HG03575 (cell line): ENCODE data around the gene KLRC4.
"Not testable (repeated sequence)": the region's sequence is repeated elsewhere in the genome, so short reads cannot be mapped to it uniquely, and the experiment has no call there.

ENCODE experiments used
- ATAC-seq: cut with Tn5 transposase; IDR thresholded peaks from one replicate; pipeline ENCODE4 v1.9.1; 2021; ENCODE audit not compliant: unreplicated experiment, insufficient number of reproducible peaks, low FRiP score; ENCODE audit errors: extremely low read depth

Gene KLRC4, protein sequence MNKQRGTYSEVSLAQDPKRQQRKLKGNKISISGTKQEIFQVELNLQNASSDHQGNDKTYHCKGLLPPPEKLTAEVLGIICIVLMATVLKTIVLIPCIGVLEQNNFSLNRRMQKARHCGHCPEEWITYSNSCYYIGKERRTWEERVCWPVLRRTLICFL

DNA sequence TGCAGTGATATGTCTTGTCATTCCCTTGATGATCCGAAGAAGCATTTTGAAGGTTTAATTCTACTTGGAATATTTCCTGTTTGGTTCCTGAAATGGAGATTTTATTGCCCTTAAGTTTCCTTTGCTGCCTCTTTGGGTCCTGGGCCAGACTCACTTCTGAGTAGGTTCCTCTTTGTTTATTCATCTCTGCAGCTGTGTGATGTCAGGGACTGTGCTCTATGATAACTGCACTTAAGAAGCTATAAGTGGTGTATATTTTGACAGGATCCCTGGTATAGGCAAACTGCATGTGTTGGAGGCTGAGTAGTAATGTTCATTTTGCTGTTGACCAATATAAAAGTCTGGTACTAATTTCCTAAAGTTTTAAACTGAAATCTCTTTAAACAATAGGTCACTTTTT is at the start of gene KLRC4:
Gene KLRC4, minus strand, starts transcription at position 366 of the 400 bp plus-strand sequence. Its CDS starts 182 bp downstream, at position 184.
- no peak for ATAC-seq

DNA sequence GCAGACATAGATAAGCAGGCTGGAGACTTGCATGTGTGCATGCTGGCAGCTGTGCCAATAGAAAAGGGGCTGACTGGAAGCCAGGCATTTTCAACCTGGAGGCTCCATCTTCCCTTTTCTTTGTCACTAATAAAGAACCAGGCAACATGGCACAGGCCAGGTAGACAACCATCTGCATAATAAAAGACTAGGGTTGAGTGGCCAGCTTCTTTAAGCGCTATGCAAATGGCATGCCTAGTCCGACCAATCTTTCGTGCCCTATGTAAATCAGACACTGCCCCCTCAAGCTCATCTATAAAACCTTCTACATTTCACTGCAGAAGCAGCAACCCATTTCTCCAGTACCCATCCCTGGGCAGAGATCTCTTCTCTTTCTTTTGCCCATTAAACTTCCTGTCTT is 48.2 kb upstream of the KLRC4 start:
- no peak for ATAC-seq

DNA sequence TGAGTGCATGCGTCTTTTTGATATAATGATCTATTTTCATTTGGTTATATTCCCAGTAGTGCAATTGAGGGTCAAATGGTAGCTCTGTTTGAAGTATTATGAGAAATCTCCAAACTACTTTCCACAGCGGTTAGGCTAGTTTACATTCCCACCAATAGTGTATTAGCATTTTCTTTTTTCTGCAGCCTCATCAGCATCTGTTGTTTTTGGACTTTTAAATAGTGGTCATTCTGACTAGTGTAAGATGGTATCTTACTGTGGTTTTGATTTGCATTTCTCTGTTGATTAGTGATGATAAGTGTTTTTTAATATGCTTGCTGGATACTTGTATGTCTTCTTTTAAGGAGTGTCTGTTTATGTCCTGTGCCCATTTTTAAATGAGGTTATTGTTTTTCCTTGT is 47.3 kb upstream of the KLRC4 start:
- no peak for ATAC-seq

DNA sequence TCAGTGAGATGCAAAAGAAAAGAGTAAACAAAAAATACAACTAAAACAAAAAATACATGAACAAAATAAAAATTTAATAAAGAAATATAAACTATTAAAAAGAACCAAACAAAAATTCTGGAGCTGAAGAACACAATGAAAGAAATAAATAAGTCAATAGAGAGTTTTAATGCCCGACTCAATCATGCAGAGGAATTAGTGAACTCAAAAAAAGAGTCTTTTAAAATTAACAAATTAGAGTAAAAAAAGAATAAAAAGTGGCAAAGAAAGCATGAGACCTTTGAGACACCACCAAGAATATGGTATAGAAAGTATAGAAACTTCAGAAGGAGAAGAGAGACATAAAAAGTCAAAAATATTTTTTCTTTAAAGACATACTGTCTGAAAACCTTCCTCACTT is 46.2 kb upstream of the KLRC4 start:
- ATAC-seq, result no peak

DNA sequence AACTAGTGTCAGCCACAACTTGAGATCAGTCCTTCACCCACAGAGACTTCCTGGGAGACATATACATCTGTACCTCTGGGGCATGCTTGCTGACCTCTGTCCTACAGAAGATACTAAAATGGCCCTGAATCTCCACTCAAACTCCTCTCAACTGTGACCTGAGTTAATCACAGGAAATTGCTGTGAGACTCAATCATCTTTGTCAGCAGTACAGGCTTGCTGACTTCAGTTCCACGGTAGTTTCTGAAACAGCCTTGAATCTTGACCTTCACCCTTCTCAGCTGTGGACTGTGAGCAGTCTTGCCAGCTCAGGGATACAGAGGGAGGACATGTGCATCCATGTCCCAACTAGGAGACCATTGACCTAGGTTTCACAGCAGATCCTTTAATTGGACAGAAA is 45.0 kb upstream of the KLRC4 start:
- ATAC-seq, result no peak

DNA sequence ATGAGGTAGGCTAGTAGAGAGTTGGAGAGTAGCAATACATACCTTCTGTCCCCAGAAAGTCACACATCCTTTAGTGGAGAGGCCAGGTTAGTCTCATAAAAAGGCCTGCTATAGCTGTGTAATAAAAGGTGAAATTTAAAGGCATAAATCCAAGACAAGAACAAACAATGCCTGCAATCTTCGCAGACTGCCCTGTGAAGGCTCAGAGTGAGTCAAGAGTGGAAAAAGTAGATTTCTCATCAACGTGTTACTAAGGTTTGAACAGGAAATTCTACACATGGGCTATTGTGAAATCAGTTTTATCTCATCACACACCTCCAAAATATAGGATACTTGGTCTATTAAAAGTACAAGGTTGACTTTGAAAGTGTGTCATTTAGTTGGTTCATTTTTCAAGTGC is 43.6 kb upstream of the KLRC4 start, which contains the start of gene KLRC1:
Gene KLRC1, minus strand, starts transcription at position 222 of the 400 bp plus-strand sequence. CDS start 2,221 bp downstream, outside the sequence.
- no peak for ATAC-seq

DNA sequence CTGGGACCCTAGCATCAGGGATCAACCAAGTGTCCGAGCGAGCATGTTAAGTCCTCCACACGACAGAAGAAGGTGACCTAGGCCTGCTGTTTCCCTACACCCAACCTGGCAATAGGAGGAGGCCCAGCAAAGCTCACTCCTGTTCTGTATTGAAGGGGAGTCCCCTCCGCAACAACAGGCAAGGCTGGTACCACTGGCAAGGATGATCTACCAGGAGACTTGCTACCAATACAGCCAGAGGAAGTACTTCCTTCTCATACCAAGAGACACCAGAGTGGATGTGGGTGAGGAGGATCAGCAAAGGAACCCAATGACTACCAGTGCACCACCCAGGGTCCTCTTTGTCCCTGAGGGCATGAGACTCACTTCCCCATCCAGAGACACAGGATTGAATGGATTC is 38.7 kb upstream of the KLRC4 start:
- ATAC-seq, result no peak

DNA sequence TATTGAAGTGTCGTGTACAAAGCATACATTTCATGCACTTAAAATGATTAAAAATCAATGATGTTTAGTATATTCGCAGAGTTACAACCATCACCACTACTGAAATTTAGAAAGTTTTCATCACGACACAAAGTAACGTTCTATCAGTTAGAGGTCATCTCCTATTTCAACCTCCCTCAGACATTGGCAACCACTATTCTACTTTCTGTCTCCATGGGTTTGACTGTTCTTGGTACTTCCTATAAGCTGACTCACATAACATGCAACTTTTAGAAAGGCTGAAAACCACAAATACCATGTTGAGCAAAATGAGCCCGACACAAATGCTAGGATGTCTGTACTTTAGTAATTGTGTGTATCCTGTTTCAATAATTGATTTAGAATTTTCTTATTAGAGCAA is 36.5 kb upstream of the KLRC4 start:
- not testable (repeated sequence) for ATAC-seq

DNA sequence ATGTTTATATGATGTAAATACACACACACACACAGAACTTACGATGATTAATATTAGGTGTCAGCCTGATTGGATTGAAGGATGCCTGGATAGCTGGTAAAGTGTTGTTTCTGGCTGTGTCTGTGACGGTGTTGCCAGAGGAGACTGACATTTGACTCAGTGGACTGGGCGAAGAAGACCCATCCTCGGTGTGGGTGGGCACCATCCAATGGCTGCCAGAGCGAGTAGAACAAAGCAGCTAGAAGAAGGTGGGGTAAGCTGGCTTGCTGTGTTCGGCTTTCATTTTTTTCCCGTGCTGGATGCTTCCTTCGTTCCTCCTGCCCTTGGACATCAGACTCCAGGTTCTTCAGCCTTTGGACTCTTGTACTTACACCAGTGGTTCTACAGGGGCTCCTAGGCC is 31.6 kb upstream of the KLRC4 start:
- not testable (repeated sequence) for ATAC-seq

DNA sequence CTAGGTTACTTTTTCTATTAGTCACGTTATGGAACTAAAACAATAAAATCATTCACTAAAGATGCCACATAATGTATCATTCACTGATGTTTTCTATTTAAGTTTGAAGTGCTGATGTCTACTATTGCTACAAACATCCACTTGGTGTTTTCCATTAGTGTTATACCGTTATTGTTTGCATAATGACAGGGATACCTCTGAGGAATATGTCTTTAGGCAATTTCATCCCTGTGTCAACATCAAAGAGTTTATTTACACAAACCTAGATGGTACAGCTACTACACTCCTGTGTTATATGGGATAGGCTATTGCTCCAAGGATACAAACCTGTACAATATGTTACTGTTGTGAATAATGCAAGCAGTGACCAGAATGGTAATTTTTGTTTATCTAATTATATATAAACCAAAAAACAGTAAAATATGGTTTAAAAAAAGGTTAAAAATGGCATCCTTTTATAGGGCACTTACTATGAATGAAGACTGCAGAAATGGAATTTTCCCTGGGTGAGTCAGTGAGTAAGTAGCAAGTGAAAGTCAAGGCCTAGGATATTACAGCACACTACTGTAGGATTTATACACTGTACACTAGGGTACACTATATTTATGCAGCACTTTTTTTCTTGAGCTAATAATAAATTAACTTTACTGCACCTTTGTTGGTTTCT is 30.2 kb upstream of the KLRC4 start:
- not testable (repeated sequence) for ATAC-seq

DNA sequence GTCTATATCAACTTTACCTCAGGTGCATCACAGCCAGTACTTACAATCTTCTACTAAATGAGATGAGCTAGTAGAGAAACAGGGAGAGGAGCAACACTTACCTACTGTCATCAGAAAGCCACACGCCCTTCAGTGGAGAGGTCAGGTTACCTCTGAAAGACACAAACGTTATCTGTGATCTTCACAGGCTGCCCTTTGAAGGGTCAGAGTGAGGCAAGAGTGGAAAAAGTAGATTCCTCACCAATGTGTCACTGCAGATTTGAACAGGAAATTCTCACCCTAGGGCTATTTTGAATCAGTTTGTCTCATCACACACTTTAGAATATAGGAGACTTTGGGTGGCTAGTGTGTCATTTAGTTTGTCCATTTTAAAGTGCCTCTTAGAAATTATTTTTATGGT is 28.0 kb upstream of the KLRC4 start:
- ATAC-seq, result not testable (repeated sequence)

DNA sequence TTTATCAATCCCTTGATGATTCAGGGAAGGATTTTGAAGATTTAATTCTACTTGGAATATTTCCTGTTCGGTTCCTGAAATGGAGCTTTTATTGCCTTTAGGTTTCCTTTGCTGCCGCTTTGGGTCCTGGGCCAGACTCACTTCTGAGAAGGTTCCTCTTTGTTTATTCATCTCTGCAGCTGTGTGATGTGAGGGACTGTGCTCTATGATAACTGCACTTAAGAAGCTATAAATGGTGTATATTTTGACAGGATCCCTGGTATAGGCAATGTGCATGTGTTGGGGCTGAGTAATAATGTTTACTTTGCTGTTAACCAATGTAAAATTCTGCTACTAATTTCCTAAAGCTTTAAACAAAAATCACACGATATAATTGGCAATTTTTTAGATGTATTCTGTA is 26.3 kb upstream of the KLRC4 start, which contains the start of gene KLRC2:
Gene KLRC2, minus strand, starts transcription at position 195 of the 400 bp plus-strand sequence. Its CDS starts 24 bp downstream, at position 171.
- not testable (repeated sequence) for ATAC-seq

DNA sequence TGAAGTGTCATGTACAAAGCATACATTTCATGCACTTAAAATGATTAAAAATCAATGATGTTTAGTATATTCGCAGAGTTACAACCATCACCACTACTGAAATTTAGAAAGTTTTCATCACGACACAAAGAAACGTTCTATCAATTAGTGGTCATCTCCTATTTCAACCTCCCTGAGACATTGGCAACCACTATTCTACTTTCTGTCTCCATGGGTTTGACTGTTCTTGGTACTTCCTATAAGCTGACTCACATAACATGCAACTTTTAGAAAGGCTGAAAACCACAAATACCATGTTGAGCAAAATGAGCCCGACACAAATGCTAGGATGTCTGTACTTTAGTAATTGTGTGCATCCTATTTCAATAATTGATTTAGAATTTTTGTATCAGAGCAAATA is 21.1 kb upstream of the KLRC4 start:
- not testable (repeated sequence) for ATAC-seq

DNA sequence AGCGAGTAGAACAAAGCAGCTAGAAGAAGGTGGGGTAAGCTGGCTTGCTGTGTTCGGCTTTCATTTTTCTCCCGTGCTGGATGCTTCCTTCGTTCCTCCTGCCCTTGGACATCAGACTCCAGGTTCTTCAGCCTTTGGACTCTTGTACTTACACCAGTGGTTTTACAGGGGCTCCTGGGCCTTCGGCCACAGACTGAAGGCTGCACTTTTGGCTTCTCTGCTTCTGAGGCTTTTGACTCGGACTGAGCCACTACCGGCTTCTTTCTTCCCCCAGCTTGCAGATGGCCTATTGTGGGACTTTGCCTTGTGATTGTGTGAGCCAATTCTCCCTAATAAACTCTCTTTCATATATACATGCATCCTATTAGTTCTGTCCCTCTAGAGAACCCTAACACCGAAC is 16.4 kb upstream of the KLRC4 start:
- not testable (repeated sequence) for ATAC-seq

DNA sequence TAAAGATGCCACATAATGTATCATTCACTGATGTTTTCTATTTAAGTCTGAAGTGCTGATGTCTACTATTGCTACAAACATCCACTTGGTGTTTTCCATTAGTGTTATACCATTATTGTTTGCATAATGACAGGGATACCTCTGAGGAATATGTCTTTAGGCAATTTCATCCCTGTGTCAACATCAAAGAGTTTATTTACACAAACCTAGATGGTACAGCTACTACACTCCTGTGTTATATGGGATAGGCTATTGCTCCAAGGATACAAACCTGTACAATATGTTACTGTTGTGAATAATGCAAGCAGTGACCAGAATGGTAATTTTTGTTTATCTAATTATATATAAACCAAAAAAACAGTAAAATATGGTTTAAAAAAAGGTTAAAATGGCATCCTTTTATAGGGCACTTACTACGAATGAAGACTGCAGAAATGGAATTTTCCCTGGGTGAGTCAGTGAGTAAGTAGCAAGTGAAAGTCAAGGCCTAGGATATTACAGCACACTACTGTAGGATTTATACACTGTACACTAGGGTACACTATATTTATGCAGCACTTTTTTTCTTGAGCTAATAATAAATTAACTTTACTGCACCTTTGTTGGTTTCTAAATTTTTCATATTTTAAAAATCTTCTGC is 14.8 kb upstream of the KLRC4 start:
- ATAC-seq, result not testable (repeated sequence)

DNA sequence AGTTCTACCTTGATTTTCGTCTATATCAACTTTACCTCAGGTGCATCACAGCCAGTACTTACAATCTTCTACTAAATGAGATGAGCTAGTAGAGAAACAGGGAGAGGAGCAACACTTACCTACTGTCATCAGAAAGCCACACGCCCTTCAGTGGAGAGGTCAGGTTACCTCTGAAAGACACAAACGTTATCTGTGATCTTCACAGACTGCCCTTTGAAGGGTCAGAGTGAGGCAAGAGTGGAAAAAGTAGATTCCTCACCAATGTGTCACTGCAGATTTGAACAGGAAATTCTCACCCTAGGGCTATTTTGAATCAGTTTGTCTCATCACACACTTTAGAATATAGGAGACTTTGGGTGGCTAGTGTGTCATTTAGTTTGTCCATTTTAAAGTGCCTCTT is 12.6 kb upstream of the KLRC4 start:
- ATAC-seq, result not testable (repeated sequence)

DNA sequence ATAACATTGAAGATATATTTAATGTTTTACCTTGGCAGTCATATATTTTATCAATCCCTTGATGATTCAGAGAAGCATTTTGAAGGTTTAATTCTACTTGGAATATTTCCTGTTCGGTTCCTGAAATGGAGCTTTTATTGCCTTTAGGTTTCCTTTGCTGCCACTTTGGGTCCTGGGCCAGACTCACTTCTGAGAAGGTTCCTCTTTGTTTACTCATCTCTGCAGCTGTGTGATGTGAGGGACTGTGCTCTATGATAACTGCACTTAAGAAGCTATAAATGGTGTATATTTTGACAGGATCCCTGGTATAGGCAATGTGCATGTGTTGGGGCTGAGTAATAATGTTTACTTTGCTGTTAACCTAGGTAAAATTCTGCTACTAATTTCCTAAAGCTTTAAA is 10.8 kb upstream of the KLRC4 start, which contains the start of gene KLRC3:
Gene KLRC3, minus strand, starts transcription at position 262 of the 400 bp plus-strand sequence. Its CDS starts 45 bp downstream, at position 217.
- not testable (repeated sequence) for ATAC-seq

DNA sequence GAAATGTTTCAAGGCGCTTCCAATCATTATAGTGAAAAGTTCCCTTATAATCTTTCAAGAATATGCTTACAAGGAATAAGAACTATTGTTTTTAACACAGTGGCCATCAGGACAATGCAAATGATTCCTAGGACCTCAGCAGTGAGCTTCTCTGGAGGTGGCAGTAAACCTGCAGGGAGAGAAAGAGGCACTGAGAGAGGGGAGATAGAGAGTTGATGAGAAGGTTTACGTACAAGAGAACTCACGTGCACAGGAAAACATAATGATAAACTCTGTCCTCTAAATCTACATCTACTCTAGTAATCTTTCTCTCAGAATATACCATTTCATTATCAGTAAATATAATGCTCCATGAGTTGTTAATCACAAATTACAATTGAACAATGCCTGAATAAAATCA is 715 bp downstream of the KLRC4 start:
- ATAC-seq, result no peak

DNA sequence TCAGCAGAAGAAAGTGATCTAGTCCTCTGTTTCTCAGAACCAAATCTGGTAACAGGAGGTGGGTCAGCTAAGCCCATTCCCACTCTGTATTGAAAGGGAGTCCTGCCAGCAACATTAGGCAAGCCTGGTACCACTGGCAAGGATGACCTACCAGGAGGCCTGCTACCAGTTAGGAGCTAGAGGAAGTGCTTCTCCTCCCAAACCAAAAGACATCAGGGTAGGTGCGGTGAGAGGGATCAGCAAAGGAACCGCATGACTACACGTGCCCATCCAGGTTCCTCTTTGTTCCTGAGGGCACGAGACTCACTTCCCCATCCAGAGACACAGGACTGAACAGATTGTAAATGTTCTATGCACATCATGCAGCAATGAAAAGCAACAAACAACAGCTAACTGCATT is 2.8 kb downstream of the KLRC4 start:
- ATAC-seq, result no peak

DNA sequence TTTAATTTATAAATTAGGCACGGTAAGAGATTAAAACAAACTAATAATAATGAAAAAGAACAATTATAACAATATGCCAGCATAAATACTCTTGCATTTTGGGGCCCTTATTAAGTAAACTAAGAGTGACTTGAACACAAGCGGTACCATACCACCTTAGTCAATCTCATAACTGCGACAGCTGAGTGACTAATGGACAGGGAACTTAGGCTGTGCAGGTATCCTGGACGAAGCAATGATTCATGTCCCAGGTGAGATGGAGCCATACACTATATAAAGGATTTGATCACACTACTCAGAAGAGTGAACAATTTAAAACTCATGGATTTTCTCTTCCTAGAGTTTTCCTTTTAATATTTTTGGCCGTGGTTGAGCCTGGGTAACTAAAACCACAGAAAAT is 4.3 kb downstream of the KLRC4 start:
- ATAC-seq, result no peak
